Loucy (cell line): ENCODE measurements around the gene TENM3.

Experiments
- H2AFZ ChIP-seq: fragments of 200-600 bp; sonication (generic); 2 replicates; pipeline ENCODE4 v1.6.0; 2016; ENCODE audit warnings: antibody characterized with exemption, mild to moderate bottlenecking, low read length, moderate library complexity
- H3F3A ChIP-seq: fragments of 200-600 bp; 2 replicates; pipeline ENCODE4 v1.6.0; 2016; ENCODE audit warnings: antibody characterized with exemption, low read depth, mild to moderate bottlenecking
- H3K27me3 ChIP-seq: fragments of 200-600 bp; sonication (generic); 2 replicates; pipeline ENCODE4 v1.6.1; 2014; ENCODE audit warnings: low read length, mild to moderate bottlenecking; ENCODE audit not compliant: insufficient read depth, poor library complexity, severe bottlenecking
- H3K36me3 ChIP-seq: fragments of 200-600 bp; sonication (generic); 2 replicates; pipeline ENCODE4 v1.6.1; 2016; ENCODE audit warnings: low read length; ENCODE audit not compliant: insufficient read depth
- H3K4me1 ChIP-seq: fragments of 200-600 bp; sonication (generic); 2 replicates; pipeline ENCODE4 v1.5.1; 2014; ENCODE audit warnings: low read length, mild to moderate bottlenecking; ENCODE audit not compliant: insufficient read depth, poor library complexity, severe bottlenecking
- H3K4me2 ChIP-seq: fragments of 200-600 bp; sonication (generic); 2 replicates; pipeline ENCODE4 v1.6.0; 2014; ENCODE audit warnings: antibody characterized with exemption, low read length, low read depth, mild to moderate bottlenecking; ENCODE audit not compliant: poor library complexity, severe bottlenecking
- H3K4me3 ChIP-seq: fragments of 200-600 bp; sonication (generic); 2 replicates; pipeline ENCODE4 v1.5.1; 2014; ENCODE audit warnings: low read length, mild to moderate bottlenecking, mixed read lengths; ENCODE audit not compliant: poor library complexity, severe bottlenecking
- H3K79me2 ChIP-seq: fragments of 200-600 bp; sonication (generic); 2 replicates; pipeline ENCODE4 v1.6.1; 2014; ENCODE audit warnings: low read length; ENCODE audit not compliant: insufficient read depth
- H3K9ac ChIP-seq: fragments of 200-600 bp; sonication (generic); 2 replicates; pipeline ENCODE4 v1.6.0; 2014; ENCODE audit warnings: mild to moderate bottlenecking, low read depth, low read length, moderate library complexity; ENCODE audit not compliant: poor library complexity, severe bottlenecking
- H3K9me2 ChIP-seq: fragments of 200-600 bp; sonication (generic); replicated peaks from 2 replicates; pipeline ENCODE4 v1.6.1; 2016; ENCODE audit warnings: low read depth, low read length, mixed read lengths
- H3K9me3 ChIP-seq: fragments of 200-600 bp; sonication (generic); 2 replicates; pipeline ENCODE4 v1.6.1; 2014; ENCODE audit warnings: mild to moderate bottlenecking, antibody characterized with exemption, low read length, low read depth; ENCODE audit not compliant: insufficient read depth
- H4K20me1 ChIP-seq: fragments of 200-600 bp; sonication (generic); 2 replicates; pipeline ENCODE4 v1.6.0; 2014; ENCODE audit warnings: antibody characterized with exemption, low read length, mild to moderate bottlenecking; ENCODE audit not compliant: insufficient read depth, poor library complexity, severe bottlenecking
- EZH2phosphoT487 ChIP-seq: fragments of 200-600 bp; IDR thresholded peaks from 2 replicates; pipeline ENCODE4 v1.6.1; 2018; ENCODE audit warnings: antibody characterized with exemption, mild to moderate bottlenecking, moderate library complexity, borderline replicate concordance
- TF ChIP-seq, protein P1 (sequence below): fragments of 200-600 bp; sonication (generic); conservative IDR thresholded peaks from 2 replicates; pipeline ENCODE4 v1.5.1; 2014; ENCODE audit warnings: mild to moderate bottlenecking, antibody characterized with exemption, low read length

The TENM3 gene

DNA sequence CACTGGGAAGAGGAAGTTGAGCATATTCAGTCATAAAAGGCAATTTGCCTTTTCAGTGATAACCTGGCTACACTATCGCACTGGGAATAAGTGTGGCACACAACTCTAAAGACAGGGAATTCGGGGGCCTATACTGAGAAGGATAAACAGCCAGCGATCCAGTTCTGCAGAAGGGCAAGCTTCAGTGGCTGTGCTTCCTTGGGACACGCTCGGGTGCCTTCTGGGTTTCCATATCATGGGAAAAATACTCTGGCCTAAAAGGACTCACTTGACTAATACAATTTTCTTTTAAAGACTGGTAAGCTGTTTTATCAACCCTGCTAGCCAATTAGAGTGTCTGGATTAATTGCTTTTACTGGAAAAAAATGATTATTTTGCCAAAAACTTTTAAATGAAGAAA lies 58.5 kb downstream of the TENM3 start:
- peaks cover 1% of the 10 kb centered on the region; the same call in 1 of the 2 replicates for H3K9me3 ChIP-seq
- TF ChIP-seq, protein P1, sequence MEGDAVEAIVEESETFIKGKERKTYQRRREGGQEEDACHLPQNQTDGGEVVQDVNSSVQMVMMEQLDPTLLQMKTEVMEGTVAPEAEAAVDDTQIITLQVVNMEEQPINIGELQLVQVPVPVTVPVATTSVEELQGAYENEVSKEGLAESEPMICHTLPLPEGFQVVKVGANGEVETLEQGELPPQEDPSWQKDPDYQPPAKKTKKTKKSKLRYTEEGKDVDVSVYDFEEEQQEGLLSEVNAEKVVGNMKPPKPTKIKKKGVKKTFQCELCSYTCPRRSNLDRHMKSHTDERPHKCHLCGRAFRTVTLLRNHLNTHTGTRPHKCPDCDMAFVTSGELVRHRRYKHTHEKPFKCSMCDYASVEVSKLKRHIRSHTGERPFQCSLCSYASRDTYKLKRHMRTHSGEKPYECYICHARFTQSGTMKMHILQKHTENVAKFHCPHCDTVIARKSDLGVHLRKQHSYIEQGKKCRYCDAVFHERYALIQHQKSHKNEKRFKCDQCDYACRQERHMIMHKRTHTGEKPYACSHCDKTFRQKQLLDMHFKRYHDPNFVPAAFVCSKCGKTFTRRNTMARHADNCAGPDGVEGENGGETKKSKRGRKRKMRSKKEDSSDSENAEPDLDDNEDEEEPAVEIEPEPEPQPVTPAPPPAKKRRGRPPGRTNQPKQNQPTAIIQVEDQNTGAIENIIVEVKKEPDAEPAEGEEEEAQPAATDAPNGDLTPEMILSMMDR = no peak
- TF ChIP-seq EZH2phosphoT487 = no peak

DNA sequence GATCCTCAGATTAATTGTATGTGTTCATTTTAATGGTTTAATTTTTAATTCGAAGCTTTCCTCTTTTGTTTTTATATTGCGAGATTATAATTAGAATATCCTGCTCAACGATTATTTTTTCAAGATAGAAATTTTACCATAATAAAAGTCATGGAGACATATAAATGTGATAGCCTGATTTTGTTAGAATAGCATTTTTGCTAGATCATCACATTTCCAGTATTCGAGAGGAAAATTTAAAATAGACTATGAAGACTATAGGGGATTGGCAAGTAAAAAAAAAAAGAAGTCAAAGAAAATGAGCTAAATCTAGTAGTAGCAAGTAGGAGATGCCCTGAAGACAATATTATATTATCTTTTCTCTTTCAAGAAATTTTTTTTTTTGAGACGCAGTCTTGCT lies 60.6 kb downstream of the TENM3 start:
- Histone ChIP-seq H3F3A (no peaks in the 10 kb centered on the region), H3K9me2 (no peaks in the 10 kb centered on the region), H3K4me1 (no peaks in the 10 kb centered on the region), H3K4me2 (no peak overlapping the region), H3K9me3 (no peaks in the 10 kb centered on the region; the same call in 1 of the 2 replicates), H3K4me3 (no peak overlapping the region), H3K9ac (no peak overlapping the region), H3K79me2 (no peaks in the 10 kb centered on the region), H4K20me1 (no peaks in the 10 kb centered on the region), H3K36me3 (no peaks in the 10 kb centered on the region), H3K27me3 (no peaks in the 10 kb centered on the region), H2AFZ (no peak overlapping the region)
- TF ChIP-seq EZH2phosphoT487 = no peak
- TF ChIP-seq, protein P1 = no peak

More for the DNA sequence above, 58.5 kb downstream of the TENM3 start:
- H4K20me1 ChIP-seq = no peaks in the 10 kb centered on the region
- H3K4me2 ChIP-seq = no peak overlapping the region
- H3K9ac ChIP-seq = no peak overlapping the region
- no peaks in the 10 kb centered on the region for H3K79me2 ChIP-seq
- H3K9me2 ChIP-seq = no peaks in the 10 kb centered on the region
- H2AFZ ChIP-seq = no peak overlapping the region
- no peak overlapping the region for H3K4me3 ChIP-seq
- H3K36me3 ChIP-seq = no peaks in the 10 kb centered on the region
- no peaks in the 10 kb centered on the region for H3K27me3 ChIP-seq
- no peaks in the 10 kb centered on the region for H3F3A ChIP-seq
- no peaks in the 10 kb centered on the region for H3K4me1 ChIP-seq

DNA sequence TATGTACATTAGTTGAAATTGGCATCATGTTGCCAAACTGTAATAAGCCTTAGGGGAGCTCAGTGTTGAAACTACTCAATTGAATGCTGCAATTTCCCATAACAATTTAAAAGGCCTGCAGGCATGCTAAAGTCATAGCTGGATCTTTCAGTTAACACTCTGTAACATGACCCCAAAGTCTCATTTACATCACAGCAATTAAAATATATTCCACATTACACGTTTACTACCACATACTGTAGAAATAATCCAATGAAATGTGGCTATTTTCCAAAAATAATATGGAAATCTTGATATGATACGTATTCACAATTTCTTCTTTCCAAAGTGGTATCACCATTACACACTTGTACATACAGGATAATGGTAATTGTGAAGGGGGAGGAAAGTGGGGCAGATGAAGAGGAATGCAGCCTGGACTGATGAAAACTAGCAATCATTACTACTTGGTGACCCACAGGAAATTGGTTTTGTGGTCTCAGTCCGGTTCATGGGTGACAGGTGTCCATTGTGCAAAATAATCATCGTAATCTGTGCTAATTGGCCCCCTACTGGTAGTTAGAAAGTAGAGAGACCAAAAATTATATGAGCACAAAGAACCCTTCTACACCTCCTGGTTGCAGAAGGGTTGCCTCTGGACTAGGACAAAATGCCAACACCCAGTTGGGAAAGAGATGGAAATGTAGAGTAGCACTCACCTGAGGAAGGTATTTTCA lies 63.7 kb downstream of the TENM3 start:
- H3K79me2 ChIP-seq = no peaks in the 10 kb centered on the region
- TF ChIP-seq EZH2phosphoT487 = no peak
- TF ChIP-seq, protein P1 = no peak
- H3K9ac ChIP-seq = no peak overlapping the region
- H3K4me2 ChIP-seq = no peak overlapping the region
- H3F3A ChIP-seq = no peaks in the 10 kb centered on the region
- no peak overlapping the region for H2AFZ ChIP-seq
- no peaks in the 10 kb centered on the region for H4K20me1 ChIP-seq
- no peaks in the 10 kb centered on the region for H3K4me1 ChIP-seq
- H3K27me3 ChIP-seq = no peaks in the 10 kb centered on the region
- no peaks in the 10 kb centered on the region for H3K9me2 ChIP-seq
- no peaks in the 10 kb centered on the region for H3K36me3 ChIP-seq
- no peak overlapping the region for H3K4me3 ChIP-seq
- H3K9me3 ChIP-seq = no peaks in the 10 kb centered on the region
